GM18519 (cell line): ENCODE results near the gene KIAA1210.
"Not testable (repeated sequence)": the region's sequence is repeated elsewhere in the genome, so short reads cannot be mapped to it uniquely, and the experiment has no call there.

Experiments used
- ATAC-seq: cut with Tn5 transposase; IDR thresholded peaks from one replicate; pipeline ENCODE4 v1.9.1; 2021; ENCODE audit warnings: mild to moderate bottlenecking, moderate library complexity; ENCODE audit not compliant: unreplicated experiment, low FRiP score

KIAA1210 gene

GRCh38 chrX:119041175-119041574 lies 86.4 kb downstream of the KIAA1210 start:
- no peak for ATAC-seq

- ATAC-seq = no peak
Measured at GRCh38 chrX:119040432-119040831, 87.2 kb downstream of the KIAA1210 start.

DNA sequence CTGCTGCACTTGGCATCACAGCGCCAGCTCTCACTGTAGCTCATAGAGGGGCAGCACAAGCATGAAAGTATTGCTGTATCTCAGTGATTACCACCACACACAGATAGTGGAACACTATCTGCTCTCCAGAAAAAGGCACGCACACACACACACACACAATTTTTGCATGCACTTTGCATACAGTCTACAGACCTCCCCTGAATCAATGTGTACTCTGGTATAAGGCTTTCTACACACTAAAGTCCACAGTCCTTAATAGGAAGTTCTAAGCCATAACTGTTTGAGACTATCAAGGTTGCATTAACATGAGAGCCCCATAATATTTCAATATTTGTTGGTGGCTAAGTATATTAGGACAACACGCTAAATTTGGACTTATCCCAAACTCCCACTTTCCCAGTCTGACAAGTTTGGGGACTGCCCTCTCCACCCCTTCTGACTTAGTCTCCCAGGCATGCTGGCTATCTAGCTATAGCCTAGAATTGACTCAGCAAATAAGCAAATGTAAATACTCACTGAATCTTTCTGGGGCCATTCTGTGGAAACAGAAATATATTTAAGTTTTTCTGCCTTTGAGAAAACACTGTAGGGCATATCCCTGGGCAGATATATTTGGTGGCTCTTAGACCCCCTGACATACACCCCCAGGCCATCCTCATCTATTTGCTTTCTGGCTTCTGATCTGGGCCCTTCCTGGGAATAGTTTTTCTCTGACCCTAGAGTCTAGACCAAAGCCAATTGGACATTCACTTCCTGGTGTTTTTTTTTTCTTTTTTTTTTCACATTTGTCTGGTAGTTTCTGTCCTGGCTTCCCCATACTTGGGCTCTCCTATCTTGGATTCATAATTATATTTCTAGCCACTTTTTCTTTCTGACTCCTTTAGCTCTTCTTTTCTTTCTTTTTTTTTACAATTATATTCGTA lies 91.2 kb downstream of the KIAA1210 start:
- no peak for ATAC-seq

GRCh38 chrX:119030990-119031389 lies 96.6 kb downstream of the KIAA1210 start:
- ATAC-seq = no peak

DNA sequence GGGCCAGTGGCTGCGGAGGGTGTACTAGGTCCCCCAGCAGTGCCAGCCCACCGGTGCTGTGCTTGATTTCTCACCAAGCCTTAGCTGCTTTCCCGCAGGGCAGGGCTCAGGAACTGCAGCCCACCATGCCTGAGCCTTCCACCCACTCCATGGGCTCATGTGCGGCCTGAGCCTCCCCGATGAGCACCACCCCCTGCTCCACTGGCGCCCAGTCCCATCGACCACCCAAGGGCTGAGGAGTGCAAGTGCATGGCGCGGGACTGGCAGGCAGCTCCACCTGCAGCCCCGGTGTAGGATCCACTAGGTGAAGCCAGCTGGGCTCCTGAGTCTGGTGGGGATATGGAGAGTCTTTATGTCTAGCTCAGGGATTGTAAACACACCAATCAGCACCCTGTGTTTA lies 98.0 kb downstream of the KIAA1210 start:
- ATAC-seq = not testable (repeated sequence)

GRCh38 chrX:119028733-119029330 lies 98.8 kb downstream of the KIAA1210 start:
- no peak for ATAC-seq
